GM12874 (cell line): ENCODE measurements around the gene CMTM7.

ENCODE experiments used
- TF ChIP-seq, protein P1 (sequence below): IDR thresholded peaks from 2 replicates; pipeline ENCODE4 v1.5.1; 2011; ENCODE audit warnings: low read depth, mild to moderate bottlenecking, control low read depth, low read length, moderate library complexity; ENCODE audit not compliant: insufficient read depth

The CMTM7 gene, protein sequence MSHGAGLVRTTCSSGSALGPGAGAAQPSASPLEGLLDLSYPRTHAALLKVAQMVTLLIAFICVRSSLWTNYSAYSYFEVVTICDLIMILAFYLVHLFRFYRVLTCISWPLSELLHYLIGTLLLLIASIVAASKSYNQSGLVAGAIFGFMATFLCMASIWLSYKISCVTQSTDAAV

DNA sequence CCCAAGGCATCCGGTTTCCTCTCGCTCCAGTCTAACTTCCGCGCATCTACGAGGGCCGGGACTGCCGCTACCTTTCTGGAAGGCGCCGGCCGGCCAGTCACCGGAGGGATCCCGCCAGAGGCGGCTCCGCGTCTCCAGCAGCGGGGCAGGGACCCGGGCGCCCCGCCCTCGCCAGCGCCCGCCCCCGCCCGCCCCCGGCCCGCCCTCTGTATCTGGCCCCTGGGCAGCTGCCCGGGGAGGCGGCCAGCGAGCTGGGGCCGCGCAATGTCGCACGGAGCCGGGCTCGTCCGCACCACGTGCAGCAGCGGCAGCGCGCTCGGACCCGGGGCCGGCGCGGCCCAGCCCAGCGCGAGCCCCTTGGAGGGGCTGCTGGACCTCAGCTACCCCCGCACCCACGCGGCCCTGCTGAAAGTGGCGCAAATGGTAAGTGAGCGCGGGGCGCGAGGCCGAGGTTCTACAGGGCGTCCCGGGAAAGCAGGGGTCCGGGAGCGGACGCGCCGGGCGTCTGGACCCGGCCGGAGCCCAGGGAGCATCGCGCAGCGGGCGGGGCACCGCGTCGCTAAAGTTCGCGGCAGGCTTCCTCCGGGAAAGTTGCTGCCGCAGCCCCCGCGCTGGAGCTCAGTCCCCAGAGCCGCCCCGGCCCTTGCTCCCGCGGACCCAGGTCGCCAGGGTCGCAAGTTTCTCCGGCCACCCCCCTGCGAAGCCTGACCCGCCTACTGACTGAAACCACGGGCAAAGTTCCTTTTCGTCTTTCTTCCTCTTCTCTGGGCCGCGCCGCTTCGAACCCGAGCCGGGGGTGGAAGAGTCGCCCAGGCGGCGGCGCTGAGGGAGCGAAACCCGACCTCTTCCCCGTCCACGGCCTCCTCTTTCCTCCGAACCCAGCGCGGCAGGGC, at the start of gene CMTM7:
TSS of gene CMTM7 (plus strand) at position 211 of the 893 bp plus-strand sequence. CDS start at position 265, 54 bp downstream.
- TF ChIP-seq, protein P1, sequence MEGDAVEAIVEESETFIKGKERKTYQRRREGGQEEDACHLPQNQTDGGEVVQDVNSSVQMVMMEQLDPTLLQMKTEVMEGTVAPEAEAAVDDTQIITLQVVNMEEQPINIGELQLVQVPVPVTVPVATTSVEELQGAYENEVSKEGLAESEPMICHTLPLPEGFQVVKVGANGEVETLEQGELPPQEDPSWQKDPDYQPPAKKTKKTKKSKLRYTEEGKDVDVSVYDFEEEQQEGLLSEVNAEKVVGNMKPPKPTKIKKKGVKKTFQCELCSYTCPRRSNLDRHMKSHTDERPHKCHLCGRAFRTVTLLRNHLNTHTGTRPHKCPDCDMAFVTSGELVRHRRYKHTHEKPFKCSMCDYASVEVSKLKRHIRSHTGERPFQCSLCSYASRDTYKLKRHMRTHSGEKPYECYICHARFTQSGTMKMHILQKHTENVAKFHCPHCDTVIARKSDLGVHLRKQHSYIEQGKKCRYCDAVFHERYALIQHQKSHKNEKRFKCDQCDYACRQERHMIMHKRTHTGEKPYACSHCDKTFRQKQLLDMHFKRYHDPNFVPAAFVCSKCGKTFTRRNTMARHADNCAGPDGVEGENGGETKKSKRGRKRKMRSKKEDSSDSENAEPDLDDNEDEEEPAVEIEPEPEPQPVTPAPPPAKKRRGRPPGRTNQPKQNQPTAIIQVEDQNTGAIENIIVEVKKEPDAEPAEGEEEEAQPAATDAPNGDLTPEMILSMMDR = no peak

GRCh38 chr3:32347343-32348125, 44.1 kb upstream of the CMTM7 start:
- TF ChIP-seq, protein P1 = no peak

DNA sequence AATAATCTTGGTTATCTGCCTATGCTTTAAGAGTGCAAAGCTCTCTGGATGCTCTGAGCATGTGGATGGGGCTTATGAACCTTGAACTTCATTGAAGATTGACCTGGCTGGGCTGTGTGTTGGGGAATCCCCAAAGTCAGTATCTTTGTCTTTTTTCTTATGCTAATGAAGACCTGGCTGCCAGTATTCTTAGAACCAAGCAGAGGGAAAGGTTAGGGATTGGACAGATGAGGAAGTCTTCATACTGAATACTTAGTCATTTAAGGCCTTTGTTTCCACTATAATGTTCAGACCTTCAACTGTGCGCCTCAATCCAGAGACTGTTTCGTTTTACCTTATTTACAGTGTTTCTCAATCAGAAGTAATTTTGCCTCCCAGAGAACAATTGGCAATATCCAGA, 42.5 kb upstream of the CMTM7 start:
- TF ChIP-seq, protein P1 = no peak

GRCh38 chr3:32352563-32352962, 39.1 kb upstream of the CMTM7 start:
- TF ChIP-seq, protein P1 = no peak

DNA sequence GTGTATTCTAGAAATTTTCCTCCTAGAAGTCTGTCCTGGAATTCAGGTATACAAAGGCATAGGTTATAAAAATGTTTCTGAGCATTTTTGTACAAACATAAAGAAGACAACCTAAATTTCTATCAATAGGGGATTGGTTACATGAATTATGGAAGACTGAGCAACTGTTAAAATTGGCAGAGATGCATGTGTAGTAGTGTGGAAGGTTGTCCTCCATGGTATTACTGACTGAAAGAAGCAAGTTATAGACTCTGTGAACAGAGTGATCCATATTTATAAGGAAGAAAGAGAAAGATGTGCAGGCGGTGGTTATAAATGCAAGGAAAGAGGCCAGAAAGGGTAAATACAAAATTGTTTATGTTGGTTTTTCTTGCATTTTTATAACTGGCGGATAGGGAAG, 38.3 kb upstream of the CMTM7 start:
- TF ChIP-seq, protein P1 = no peak

- TF ChIP-seq, protein P1 = no peak
These were observed 37.3 kb upstream of the CMTM7 start for GRCh38 chr3:32354362-32354778.

DNA sequence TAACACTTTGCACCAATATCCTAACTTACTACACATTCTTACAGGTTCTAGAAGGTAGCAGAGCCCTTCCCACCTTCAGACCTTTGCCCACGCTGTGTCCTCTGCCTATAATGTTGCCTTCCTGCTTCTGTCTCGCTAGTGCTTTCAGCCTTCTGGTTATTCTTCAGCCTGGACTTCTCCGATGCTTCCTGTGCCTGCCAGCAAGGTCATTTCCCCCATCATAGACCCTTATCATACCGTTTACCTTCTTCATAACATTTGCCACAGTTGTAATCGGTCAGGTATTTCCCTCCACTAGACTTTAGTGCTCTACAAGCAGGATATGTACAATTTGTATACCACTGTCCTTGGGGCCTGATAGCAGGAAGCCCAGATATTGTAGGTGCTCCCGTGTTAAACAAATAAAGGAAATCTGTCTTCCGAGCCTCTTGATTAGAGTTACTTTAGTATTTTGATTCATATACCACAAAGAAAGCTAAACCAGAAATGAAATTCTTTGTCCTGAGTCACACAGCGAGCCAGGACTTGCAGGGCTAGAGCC, 35.8 kb upstream of the CMTM7 start:
- TF ChIP-seq, protein P1 = no peak
